Smooth muscle cell (in vitro differentiated cells): ENCODE measurements around the gene TRAPPC10. TPM values are rescaled to one million over a fixed set of nuclear protein-coding genes. Genes with fewer than 3 reads are reported as not detected.

ENCODE experiments used
- DNase-seq: peaks from one replicate; lab custom pipeline; 2025; ENCODE audit not compliant: unreplicated experiment; lab: John Stamatoyannopoulos, UW
- H2AFZ ChIP-seq: fragments of 200-600 bp; sonication (generic); 2 replicates; pipeline ENCODE4 v1.6.0; 2016; ENCODE audit warnings: antibody characterized with exemption, low read depth, mild to moderate bottlenecking
- H3F3A ChIP-seq: fragments of 200-600 bp; sonication (generic); 2 replicates; pipeline ENCODE4 v1.6.0; 2017; ENCODE audit warnings: antibody characterized with exemption, low read depth
- H3K27ac ChIP-seq: fragments of 200-600 bp; sonication (generic); 2 replicates; pipeline ENCODE4 v1.5.1; 2016; ENCODE audit warnings: low read depth, mild to moderate bottlenecking
- H3K27me3 ChIP-seq: fragments of 200-600 bp; sonication (generic); 2 replicates; pipeline ENCODE4 v1.6.1; 2016; ENCODE audit warnings: low read depth, mild to moderate bottlenecking
- H3K36me3 ChIP-seq: fragments of 200-600 bp; sonication (generic); 2 replicates; pipeline ENCODE4 v1.5.1; 2016; ENCODE audit warnings: low read depth
- H3K4me1 ChIP-seq: fragments of 200-600 bp; sonication (generic); 2 replicates; pipeline ENCODE4 v1.5.1; 2016; ENCODE audit warnings: low read depth
- H3K4me2 ChIP-seq: fragments of 200-600 bp; sonication (generic); 2 replicates; pipeline ENCODE4 v1.6.0; 2016; ENCODE audit warnings: mild to moderate bottlenecking
- H3K4me3 ChIP-seq: fragments of 200-600 bp; sonication (generic); 2 replicates; pipeline ENCODE4 v1.5.1; 2016; ENCODE audit warnings: mild to moderate bottlenecking
- H3K79me2 ChIP-seq: fragments of 200-600 bp; sonication (generic); 2 replicates; pipeline ENCODE4 v1.6.0; 2016; ENCODE audit warnings: low read depth, mild to moderate bottlenecking
- H3K9ac ChIP-seq: fragments of 200-600 bp; sonication (generic); 2 replicates; pipeline ENCODE4 v1.6.0; 2016; ENCODE audit warnings: low read depth
- H3K9me3 ChIP-seq: fragments of 200-600 bp; sonication (generic); replicated peaks from 2 replicates; pipeline ENCODE4 v1.5.1; 2016; ENCODE audit warnings: low read depth
- H4K20me1 ChIP-seq: fragments of 200-600 bp; sonication (generic); 2 replicates; pipeline ENCODE4 v1.6.0; 2016; ENCODE audit warnings: low read depth
- WGBS: methylation state at CpG from one replicate; pipeline ENCODE4 v1.1.7; 2016; ENCODE audit warnings: low lambda C conversion rate; 5-methylcytosine and 5-hydroxymethylcytosine counted together
- polyA plus RNA-seq: library from polyadenylated mRNA; unstranded; fragments of >200 nt; fragmentation: Nextera tagmentation; extraction: Ambion mirVana; gene quantifications from 2 replicates; pipeline ENCODE4 v1.2.1, GENCODE V29; 2016
- total RNA-seq: library from RNA; depleted of rRNA; stranded (reverse); fragments of >200 nt; gene quantifications from 2 replicates; pipeline ENCODE4 v1.2.3, GENCODE V29; 2014
- TF ChIP-seq, protein P1 (sequence below): fragments of 200-600 bp; sonication (generic); IDR thresholded peaks from 2 replicates; pipeline ENCODE4 v1.5.1; 2017; ENCODE audit warnings: borderline replicate concordance, mild to moderate bottlenecking, antibody characterized with exemption; ENCODE audit not compliant: insufficient read depth, poor library complexity, severe bottlenecking

The TRAPPC10 gene
- total and polyA plus RNA-seq, 2 experiments from 2014 or later, result 7.9 to 16.9 TPM

DNA sequence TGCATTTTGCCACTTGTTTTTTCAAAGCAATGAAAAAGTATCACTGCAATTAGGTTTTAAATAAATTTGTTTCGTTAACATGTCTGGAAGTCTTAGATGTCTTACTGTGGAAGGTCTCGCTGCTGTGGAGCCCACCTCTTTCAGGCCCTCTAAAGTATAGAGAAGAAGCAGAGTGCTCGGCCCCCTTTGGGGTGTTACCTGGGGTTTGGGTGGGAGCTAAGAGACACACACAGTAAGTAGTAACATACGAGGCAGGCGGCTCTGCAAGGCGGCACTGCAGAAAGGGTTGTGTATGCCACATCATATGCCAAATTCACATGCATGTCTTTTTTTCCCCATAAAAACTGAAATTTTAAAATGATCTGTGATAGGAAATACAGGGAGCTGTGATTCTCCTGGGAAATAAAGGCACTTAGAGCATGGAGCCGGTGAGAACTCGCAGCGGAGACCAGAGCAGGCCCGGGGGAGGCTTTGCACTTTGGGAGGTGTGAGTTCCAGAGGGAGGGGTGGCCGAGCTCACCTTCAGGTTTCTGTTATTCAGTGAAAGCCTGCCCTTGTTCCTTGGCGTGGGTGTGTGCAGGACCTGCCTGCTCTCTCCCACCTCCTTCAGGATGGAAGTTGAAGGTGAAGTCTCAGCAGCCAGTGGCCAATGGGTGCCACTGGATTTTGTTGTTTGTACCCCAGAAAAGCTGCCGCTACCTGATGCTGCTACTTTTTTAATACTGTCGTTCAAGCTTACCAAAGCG, 59.4 kb downstream of the TRAPPC10 start:
- Histone ChIP-seq H3K9ac (no peak overlapping the region), H3K4me1 (no peaks in the 10 kb centered on the region), H4K20me1 (peaks cover 71% of the 10 kb centered on the region), H2AFZ (no peak overlapping the region), H3K36me3 (peaks cover 16% of the 10 kb centered on the region), H3F3A (no peaks in the 10 kb centered on the region), H3K27ac (no peak overlapping the region), H3K9me3 (no peaks in the 10 kb centered on the region), H3K27me3 (no peaks in the 10 kb centered on the region), H3K4me3 (no peak overlapping the region), H3K4me2 (no peak overlapping the region), H3K79me2 (peaks cover 6% of the 10 kb centered on the region)
- no peak for DNase-seq
- TF ChIP-seq, protein P1, sequence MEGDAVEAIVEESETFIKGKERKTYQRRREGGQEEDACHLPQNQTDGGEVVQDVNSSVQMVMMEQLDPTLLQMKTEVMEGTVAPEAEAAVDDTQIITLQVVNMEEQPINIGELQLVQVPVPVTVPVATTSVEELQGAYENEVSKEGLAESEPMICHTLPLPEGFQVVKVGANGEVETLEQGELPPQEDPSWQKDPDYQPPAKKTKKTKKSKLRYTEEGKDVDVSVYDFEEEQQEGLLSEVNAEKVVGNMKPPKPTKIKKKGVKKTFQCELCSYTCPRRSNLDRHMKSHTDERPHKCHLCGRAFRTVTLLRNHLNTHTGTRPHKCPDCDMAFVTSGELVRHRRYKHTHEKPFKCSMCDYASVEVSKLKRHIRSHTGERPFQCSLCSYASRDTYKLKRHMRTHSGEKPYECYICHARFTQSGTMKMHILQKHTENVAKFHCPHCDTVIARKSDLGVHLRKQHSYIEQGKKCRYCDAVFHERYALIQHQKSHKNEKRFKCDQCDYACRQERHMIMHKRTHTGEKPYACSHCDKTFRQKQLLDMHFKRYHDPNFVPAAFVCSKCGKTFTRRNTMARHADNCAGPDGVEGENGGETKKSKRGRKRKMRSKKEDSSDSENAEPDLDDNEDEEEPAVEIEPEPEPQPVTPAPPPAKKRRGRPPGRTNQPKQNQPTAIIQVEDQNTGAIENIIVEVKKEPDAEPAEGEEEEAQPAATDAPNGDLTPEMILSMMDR, result no peak
- WGBS, result 95% methylated on average over 15 of the region's 15 CpGs

DNA sequence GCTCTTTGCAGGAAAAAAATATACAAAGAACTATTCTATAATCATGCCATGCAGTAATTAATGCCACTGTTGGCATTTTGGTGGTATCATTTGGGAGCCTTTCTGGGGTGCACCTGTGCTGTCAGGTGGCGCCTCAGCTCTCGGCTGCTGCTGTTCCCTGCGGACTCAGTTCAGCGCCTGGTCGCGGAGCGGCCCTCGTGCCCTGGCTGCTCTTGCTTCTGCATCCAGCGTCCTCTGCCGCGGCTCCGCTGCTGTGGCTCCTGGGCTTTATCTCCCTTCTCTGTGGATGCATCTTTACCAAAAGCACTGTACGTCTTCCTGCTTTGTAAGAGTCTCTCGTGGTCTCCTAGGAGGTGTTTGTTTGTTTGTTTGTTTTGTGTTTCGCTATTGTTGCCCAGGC, 60.0 kb downstream of the TRAPPC10 start:
- no peak overlapping the region for H3K4me3 ChIP-seq
- H4K20me1 ChIP-seq, result peaks cover 66% of the 10 kb centered on the region
- DNase-seq, result no peak
- no peak overlapping the region for H3K4me2 ChIP-seq
- H3K9ac ChIP-seq, result no peak overlapping the region
- H3K79me2 ChIP-seq, result peaks cover 6% of the 10 kb centered on the region
- no peaks in the 10 kb centered on the region for H3K4me1 ChIP-seq
- 99% methylated on average over 15 of the region's 15 CpGs for WGBS
- H3F3A ChIP-seq, result no peaks in the 10 kb centered on the region
- no peak overlapping the region for H2AFZ ChIP-seq
- no peak overlapping the region for H3K27ac ChIP-seq
- H3K36me3 ChIP-seq, result peaks cover 18% of the 10 kb centered on the region
- TF ChIP-seq, protein P1, result no peak
- no peaks in the 10 kb centered on the region for H3K9me3 ChIP-seq
- no peaks in the 10 kb centered on the region for H3K27me3 ChIP-seq

DNA sequence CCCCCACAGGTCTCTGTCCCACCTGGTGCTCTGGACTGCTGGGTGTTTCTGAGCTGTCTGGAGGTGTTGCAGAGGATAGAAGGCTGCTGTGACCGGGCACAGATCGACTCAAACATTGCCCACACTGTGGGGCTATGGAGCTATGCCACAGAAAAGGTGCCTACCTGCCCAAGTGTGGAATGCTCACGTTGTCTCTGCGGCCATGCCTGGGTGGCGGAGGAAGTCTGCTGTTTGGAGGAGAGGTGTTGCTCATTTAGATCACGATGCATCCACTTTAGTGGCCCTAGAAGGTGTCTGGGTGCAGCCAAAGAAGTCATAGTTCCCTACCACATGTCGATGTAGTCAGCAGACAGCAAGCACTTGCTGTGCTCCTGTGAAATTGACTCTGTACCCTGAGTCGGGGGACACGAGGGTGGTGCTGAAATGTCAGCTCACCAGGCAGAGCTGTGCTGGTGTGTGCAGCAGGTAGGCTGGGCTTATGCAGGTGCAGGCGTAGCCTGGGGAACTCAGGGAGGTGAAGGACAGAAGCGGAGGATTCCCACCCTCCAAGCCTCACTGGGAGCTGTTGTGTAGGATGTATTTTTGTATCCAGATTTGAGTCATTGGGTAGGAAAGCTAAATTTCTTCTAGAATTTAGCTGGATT, 62.3 kb downstream of the TRAPPC10 start:
- no peak overlapping the region for H3K4me2 ChIP-seq
- TF ChIP-seq, protein P1, result no peak
- H3K9ac ChIP-seq, result no peak overlapping the region
- H3K27ac ChIP-seq, result no peak overlapping the region
- no peaks in the 10 kb centered on the region for H3K9me3 ChIP-seq
- H3F3A ChIP-seq, result no peaks in the 10 kb centered on the region
- no peak for DNase-seq
- H3K4me1 ChIP-seq, result no peaks in the 10 kb centered on the region
- H2AFZ ChIP-seq, result no peak overlapping the region
- H3K4me3 ChIP-seq, result no peak overlapping the region
- WGBS, result 95% methylated on average over 11 of the region's 11 CpGs
- H4K20me1 ChIP-seq, result peaks cover 53% of the 10 kb centered on the region
- H3K27me3 ChIP-seq, result no peaks in the 10 kb centered on the region
- H3K36me3 ChIP-seq, result peaks cover 18% of the 10 kb centered on the region
- H3K79me2 ChIP-seq, result no peaks in the 10 kb centered on the region
